IPS DF 6.9 (cell line): ENCODE data around the gene PPP1R14D.

Experiments used
- DNase-seq: peaks from one replicate; pipeline ENCODE4 v3.0.0-alpha.2; 2013; ENCODE audit warnings: low read depth, low spot score
- H3K27ac ChIP-seq: one replicate; pipeline ENCODE4 v1.5.1; 2013; ENCODE audit warnings: low read length, control low read depth
- H3K27me3 ChIP-seq: 2 replicates; pipeline ENCODE4 v1.6.1; 2013; ENCODE audit warnings: mild to moderate bottlenecking, low read length; ENCODE audit not compliant: control insufficient read depth, insufficient read depth
- H3K36me3 ChIP-seq: 2 replicates; pipeline ENCODE4 v1.6.1; 2013; ENCODE audit warnings: low read length; ENCODE audit not compliant: control insufficient read depth, insufficient read depth
- H3K4me1 ChIP-seq: 2 replicates; pipeline ENCODE4 v1.6.1; 2013; ENCODE audit warnings: low read length; ENCODE audit not compliant: control insufficient read depth, insufficient read depth
- H3K4me3 ChIP-seq: 2 replicates; pipeline ENCODE4 v1.5.1; 2013; ENCODE audit warnings: mild to moderate bottlenecking, low read length
- H3K9me3 ChIP-seq: 2 replicates; pipeline ENCODE4 v1.6.1; 2013; ENCODE audit warnings: low read length, inconsistent platforms; ENCODE audit not compliant: control insufficient read depth, insufficient read depth
- WGBS: extraction: QIAGEN DNeasy Blood & Tissue Kit; methylation state at CpG from one replicate; pipeline ENCODE4 v1.1.7; 2013; ENCODE audit warnings: mixed read lengths, missing lambda C conversion rate; ENCODE audit not compliant: insufficient read length, insufficient coverage; 5-methylcytosine and 5-hydroxymethylcytosine counted together

The PPP1R14D gene

DNA sequence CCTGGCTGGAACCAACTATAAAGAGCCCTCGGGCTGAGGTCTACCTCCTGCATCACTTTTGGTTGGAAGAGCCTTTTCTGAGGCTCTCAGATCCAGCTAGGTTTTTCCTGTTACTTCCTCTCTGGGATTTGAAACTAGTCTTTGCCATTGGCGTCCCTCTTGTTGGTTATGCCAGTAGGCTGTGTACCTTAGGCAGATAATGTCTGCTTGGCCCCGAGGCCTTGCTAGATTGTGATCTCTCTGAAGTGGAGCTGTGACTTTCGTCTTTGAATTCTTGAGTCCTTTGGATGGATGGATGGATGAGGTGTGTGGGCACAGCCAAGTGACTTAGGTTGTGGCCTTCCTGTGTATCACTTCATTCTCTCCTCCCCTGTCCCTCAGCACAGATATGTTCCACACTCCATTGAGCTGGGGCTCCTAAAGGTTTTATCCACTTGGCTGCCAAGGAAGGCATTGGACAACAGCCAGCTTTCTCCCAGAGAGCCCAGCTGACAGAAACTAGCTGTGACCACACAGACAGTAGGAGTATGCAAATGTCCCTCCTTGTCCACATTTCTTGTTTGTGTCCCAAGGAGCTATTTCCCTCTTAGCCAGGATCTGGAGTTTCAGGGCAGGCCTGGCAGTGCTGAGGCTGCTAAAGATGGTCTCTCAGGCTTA lies 13.3 kb downstream of the PPP1R14D start:
- no CpG with 5 or more reads among the region's 4 CpGs for WGBS
- no peak for DNase-seq
- no peaks in the 10 kb centered on the region for H3K36me3 ChIP-seq
- no peaks in the 10 kb centered on the region for H3K27me3 ChIP-seq
- no peaks in the 10 kb centered on the region for H3K4me1 ChIP-seq
- H3K4me3 ChIP-seq = no peak overlapping the region
- H3K27ac ChIP-seq = no peak overlapping the region
- no peaks in the 10 kb centered on the region for H3K9me3 ChIP-seq

DNA sequence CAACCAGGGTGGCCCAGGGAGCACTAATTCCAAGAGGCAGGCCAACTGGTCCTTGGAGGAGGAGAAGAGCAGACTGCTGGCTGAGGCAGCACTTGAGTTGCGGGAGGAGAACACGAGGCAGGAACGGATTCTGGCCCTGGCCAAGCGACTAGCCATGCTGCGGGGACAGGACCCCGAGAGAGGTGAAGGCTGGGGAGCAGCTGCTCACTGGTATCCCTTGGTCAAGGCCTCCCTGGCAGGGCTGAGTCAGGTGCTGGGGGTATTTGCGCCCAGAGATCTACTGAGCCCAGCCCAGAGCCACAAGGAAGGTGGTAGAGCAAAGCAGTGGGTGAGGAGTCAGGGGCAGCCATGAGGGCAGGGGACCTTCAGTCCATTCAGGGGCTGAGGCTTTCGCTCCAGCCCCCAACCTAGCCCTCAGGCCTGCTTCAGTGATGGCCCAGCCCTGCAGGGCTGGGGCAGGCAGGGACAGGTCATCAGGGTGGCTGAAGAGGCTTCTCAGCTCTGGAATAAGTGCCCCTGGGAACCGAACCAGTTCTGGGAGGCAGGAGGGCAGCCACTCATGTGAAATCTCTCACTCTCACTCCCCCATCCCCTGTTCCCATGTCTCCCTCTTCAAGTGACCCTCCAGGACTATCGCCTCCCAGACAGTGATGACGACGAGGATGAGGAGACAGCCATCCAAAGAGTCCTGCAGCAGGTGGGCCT lies 15.6 kb downstream of the PPP1R14D start:
- H3K4me1 ChIP-seq = no peaks in the 10 kb centered on the region
- H3K36me3 ChIP-seq = no peaks in the 10 kb centered on the region
- no peak overlapping the region for H3K27ac ChIP-seq
- no peak overlapping the region for H3K4me3 ChIP-seq
- DNase-seq = no peak
- no peaks in the 10 kb centered on the region for H3K27me3 ChIP-seq
- H3K9me3 ChIP-seq = no peaks in the 10 kb centered on the region
- WGBS = no CpG with 5 or more reads among the region's 12 CpGs

DNA sequence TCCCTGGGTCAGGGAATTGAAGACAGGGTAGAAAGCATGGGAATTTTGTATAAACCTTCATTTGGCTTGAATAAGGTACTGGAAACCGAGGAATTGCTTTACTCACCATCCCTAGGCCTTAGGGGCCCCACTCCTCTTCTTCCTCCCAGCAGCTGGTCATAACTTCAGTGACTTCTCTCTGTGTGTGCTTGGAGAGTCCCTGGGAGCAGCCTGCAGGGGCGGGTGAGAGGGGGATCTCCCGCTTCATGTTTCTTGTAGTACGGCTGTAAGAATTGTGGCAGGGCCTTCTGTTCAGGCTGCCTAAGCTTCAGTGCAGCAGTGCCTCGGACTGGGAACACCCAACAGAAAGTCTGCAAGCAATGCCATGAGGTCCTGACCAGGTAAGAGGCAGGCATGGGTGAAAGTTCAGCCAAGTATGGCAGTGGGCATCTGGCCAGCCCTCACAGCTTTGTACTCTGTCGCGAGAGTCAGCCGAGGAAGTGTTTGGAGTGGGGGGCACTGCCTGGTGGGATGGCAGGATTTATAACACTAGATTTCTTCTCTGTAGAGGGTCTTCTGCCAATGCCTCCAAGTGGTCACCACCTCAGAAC lies 19.6 kb downstream of the PPP1R14D start:
- no peaks in the 10 kb centered on the region for H3K27me3 ChIP-seq
- H3K9me3 ChIP-seq = no peaks in the 10 kb centered on the region
- WGBS = no CpG with 5 or more reads among the region's 8 CpGs
- H3K4me3 ChIP-seq = no peak overlapping the region
- no peak for DNase-seq
- H3K4me1 ChIP-seq = no peaks in the 10 kb centered on the region
- H3K27ac ChIP-seq = no peak overlapping the region
- H3K36me3 ChIP-seq = no peaks in the 10 kb centered on the region

DNA sequence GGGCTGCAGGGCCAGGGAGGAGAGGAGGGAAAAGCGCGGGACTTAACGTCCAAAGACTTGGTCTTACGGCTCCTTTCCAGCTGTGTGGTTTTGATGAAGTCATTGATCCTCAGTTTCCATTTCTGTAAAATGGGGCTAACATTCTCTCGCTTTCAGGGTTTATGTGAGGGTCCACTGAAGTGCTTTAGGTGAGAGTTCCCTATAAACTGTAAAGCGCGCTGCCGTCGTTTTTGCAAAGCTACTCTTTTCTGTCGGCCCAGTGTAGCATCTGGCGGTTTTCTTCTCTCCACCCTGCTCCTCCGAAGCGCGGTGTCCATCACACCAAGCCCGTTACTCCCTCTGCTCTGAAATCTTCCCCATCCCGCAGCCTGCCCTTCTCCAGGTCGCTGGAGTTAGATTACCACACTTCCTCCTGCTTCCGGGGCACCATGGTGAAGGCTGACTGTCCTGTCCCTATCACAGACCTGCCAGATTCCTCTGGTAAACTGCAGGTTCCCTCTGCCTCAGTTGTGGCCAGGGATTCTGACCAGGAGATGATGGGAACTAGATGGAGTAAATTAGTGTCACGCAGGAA lies 20.5 kb downstream of the PPP1R14D start:
- Histone ChIP-seq H3K36me3 (no peaks in the 10 kb centered on the region), H3K27me3 (no peaks in the 10 kb centered on the region), H3K9me3 (no peaks in the 10 kb centered on the region), H3K4me1 (no peaks in the 10 kb centered on the region), H3K4me3 (peak overlapping the region; percentile 32; the same call in 1 of the 2 replicates), H3K27ac (no peak overlapping the region)
- WGBS = no CpG with 5 or more reads among the region's 19 CpGs
- DNase-seq = no peak

DNA sequence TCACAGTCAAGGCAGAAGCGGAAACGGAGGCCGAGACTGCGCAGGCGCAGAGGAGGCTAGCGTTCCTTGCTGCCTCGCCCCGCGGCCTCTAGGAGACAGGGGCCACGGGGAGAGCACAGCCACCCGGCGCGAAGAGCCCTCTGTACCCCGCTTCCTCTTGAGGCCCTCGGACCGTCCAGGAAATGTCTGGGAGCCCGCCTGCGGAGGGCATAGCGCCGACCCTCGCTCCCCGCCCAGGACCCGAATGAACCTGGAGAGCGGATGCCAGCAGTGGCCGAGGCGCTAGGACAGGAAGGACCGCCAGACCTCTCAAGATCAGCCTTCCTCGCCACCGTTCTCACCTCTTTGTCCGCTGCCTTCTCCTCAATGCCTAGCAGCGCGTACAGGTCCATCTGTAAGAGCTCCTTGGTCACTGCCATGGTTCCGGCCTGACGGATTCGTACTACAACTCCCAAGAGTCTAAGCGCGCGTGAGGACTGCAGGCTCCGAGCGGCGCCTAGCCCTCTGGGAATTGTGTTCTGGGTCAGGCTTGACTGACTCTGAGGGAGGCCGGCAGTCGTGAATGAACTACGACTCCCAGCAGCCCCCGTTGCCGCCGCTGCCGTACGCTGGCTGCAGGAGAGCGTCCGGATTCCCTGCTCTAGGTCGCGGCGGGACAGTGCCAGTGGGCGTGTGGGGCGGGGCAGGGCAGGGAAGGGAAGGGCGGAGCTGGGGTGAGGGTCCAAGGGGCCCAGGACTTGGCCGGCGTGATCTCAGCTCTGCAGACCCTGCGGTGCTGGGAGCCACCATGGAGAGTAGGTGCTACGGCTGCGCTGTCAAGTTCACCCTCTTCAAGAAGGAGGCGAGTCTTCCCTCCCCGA lies 21.2 kb downstream of the PPP1R14D start, which contains the start of the genes DNAJC17 and ZFYVE19:
Gene DNAJC17 (minus strand): TSS at position 446 of the 860 bp plus-strand sequence. CDS start 27 bp downstream, at position 419.
Gene ZFYVE19 (plus strand): TSS at position 62 of the 860 bp plus-strand sequence. CDS start 501 bp downstream, at position 563.
- no peaks in the 10 kb centered on the region for H3K9me3 ChIP-seq
- no peaks in the 10 kb centered on the region for H3K27me3 ChIP-seq
- peak; percentile 94 for DNase-seq
- H3K4me1 ChIP-seq = no peaks in the 10 kb centered on the region
- H3K4me3 ChIP-seq = peak within 1 kb of the TSS; percentile 85
- H3K27ac ChIP-seq = no peak within 1 kb of the TSS
- H3K36me3 ChIP-seq = no peaks in the 10 kb centered on the region; the same call in 1 of the 2 replicates
- WGBS = no CpG with 5 or more reads among the region's 64 CpGs

DNA sequence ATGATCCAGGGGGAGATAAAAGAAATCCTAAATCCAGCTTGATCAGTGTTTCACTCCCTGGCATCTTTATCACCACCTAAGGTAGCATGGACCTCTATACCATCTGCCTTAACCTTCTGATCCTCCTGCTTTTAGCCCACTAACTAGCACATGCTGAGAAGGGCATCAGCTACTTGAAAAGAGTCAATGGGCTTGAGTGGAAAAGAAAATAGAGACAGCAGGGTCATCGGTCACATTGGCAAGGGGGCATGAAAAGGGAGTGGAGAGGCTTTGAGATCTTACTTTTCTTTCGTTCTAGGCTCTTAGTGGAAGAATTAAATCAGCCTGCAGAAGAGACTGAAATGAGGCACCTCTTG lies 21.9 kb downstream of the PPP1R14D start:
- DNase-seq = no peak
- no peak overlapping the region for H3K27ac ChIP-seq
- H3K27me3 ChIP-seq = no peaks in the 10 kb centered on the region
- H3K36me3 ChIP-seq = no peaks in the 10 kb centered on the region; the same call in 1 of the 2 replicates
- no CpG with 5 or more reads among the region's 2 CpGs for WGBS
- no peaks in the 10 kb centered on the region for H3K4me1 ChIP-seq
- H3K4me3 ChIP-seq = peak overlapping the region; percentile 85; the same call in 1 of the 2 replicates
- no peaks in the 10 kb centered on the region for H3K9me3 ChIP-seq

DNA sequence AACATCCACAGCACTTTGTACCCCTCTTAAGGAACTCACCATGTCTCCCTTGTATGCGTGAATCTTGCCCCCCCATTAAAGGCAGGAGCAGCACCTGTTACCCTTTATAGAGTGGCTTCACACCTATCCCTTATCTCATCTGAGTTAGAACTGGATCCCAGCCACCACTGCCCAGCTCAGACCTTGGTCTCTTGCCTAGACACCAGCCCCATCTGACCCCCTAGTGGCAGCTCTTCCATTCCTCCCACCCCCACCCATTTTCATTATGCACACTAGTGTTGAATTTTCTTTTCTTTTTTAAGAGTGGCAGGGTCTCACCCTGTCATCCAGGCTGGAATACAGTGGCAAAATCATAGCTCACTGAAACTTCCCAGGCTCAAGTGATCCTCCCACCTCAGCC lies 24.8 kb downstream of the PPP1R14D start:
- no peak overlapping the region for H3K27ac ChIP-seq
- H3K9me3 ChIP-seq = no peaks in the 10 kb centered on the region
- no CpG with 5 or more reads among the region's 1 CpG for WGBS

DNA sequence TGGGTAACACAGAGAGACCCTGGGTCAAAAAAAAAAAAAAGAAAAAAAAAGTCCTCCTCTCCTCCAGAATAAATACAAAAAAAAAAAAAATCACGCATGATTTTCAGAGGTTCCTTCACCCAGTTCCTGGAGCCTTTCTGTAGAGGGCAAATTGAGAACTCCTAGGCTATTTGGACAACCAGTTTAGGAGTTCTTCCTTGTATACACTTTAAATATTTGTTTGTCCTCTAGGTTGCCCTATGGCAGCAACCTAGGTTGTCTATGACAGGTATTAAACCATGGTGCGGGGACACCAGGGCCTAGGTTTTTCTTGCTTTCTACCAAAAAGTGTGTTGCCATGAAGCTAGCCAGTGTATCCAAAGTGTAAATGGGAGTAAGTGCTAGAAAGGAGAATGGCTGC lies 25.4 kb downstream of the PPP1R14D start:
- DNase-seq = no peak
- no peaks in the 10 kb centered on the region; the same call in 1 of the 2 replicates for H3K36me3 ChIP-seq
- H3K27ac ChIP-seq = no peak overlapping the region
- H3K9me3 ChIP-seq = no peaks in the 10 kb centered on the region
- no peak overlapping the region for H3K4me3 ChIP-seq
- whole genome bisulfite sequencing = no CpG with 5 or more reads among the region's 2 CpGs
- peaks cover 5% of the 10 kb centered on the region; the same call in 1 of the 2 replicates for H3K4me1 ChIP-seq
- H3K27me3 ChIP-seq = no peaks in the 10 kb centered on the region

More for the DNA sequence above, 24.8 kb downstream of the PPP1R14D start:
- no peak for DNase-seq
- Histone ChIP-seq H3K36me3 (no peaks in the 10 kb centered on the region; the same call in 1 of the 2 replicates), H3K27me3 (no peaks in the 10 kb centered on the region), H3K4me1 (peaks cover 3% of the 10 kb centered on the region; the same call in 1 of the 2 replicates), H3K4me3 (no peak overlapping the region)

DNA sequence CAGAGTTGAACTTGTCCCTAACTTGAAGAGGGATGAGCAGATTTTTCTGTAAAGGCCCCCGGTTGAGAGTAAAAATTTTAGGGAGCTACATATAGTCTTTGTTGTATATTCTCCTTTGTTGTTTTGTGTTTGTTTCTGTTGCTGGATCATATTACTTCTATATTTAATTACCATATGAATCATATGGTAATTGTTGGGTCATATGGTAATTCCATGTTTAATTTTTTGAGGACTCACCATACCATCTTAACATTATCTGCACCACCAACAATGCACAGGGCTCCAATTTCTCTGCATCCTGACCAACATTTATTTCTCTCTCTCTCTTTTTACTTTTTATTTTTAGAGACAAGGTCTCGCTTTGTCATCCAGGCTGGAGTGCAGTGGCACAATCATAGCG lies 29.0 kb downstream of the PPP1R14D start:
- Histone ChIP-seq H3K36me3 (no peaks in the 10 kb centered on the region; the same call in 1 of the 2 replicates), H3K9me3 (no peaks in the 10 kb centered on the region), H3K27ac (no peak overlapping the region), H3K4me1 (peaks cover 5% of the 10 kb centered on the region; the same call in 1 of the 2 replicates), H3K4me3 (no peak overlapping the region), H3K27me3 (no peaks in the 10 kb centered on the region)
- no CpG with 5 or more reads among the region's 3 CpGs for WGBS
- no peak for DNase-seq
